ENCODE results near the gene CTNNBIP1.
A peak's percentile ranks its signal among the peaks of the same experiment; 100 is the strongest.

The CTNNBIP1 gene, protein sequence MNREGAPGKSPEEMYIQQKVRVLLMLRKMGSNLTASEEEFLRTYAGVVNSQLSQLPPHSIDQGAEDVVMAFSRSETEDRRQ

DNA sequence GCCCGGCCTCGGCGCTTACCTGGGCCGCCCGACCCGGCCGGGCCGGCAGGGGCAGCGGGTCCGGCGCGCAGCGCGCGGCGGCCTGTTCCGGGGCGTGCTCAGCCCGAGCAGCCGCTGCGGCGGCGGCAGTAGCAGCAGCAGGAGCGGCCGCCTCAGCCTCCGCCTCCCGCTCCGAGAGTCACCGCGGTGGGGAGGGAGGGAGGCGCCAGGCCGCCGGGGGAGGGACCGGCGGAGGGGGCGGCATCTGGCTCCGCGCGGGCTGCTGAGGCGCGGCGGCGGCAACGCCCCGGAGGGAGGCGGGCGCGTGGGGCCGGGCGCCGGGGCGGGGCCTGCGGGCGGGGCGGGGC, at the start of gene CTNNBIP1:
Gene CTNNBIP1, minus strand, starts transcription at position 194 of the 347 bp plus-strand sequence. CDS start 38,205 bp downstream, outside the sequence.
- no peaks in the 10 kb centered on the region for H3K36me3 ChIP-seq (ENCODE audit: control insufficient read depth in 2 of 2, insufficient read depth in 2 of 2, low read length in 2 of 2)
- peak within 1 kb of the TSS; percentile 92 to 98 for H3K27ac ChIP-seq (ENCODE audit: low read depth in 2 of 2, low read length in 2 of 2)
- H3K4me1 ChIP-seq (ENCODE audit: control insufficient read depth in 2 of 2, insufficient read depth in 2 of 2, low read length in 2 of 2) = peaks cover 21 to 26% of the 10 kb centered on the region in 2 donors
- H3K4me3 ChIP-seq (ENCODE audit: low read length in 2 of 2) = peak within 1 kb of the TSS; percentile 87 to 88
- H3K27me3 ChIP-seq (ENCODE audit: control insufficient read depth in 2 of 2, insufficient read depth in 2 of 2, low read length in 2 of 2) = no peaks in the 10 kb centered on the region
- H3K9me3 ChIP-seq (ENCODE audit: control insufficient read depth in 2 of 2, low read length in 2 of 2) = no peaks in the 10 kb centered on the region
- peak within 1 kb of the TSS; percentile 90 to 94 for H3K9ac ChIP-seq (ENCODE audit: low read depth in 1 of 2, low read length in 2 of 2)

DNA sequence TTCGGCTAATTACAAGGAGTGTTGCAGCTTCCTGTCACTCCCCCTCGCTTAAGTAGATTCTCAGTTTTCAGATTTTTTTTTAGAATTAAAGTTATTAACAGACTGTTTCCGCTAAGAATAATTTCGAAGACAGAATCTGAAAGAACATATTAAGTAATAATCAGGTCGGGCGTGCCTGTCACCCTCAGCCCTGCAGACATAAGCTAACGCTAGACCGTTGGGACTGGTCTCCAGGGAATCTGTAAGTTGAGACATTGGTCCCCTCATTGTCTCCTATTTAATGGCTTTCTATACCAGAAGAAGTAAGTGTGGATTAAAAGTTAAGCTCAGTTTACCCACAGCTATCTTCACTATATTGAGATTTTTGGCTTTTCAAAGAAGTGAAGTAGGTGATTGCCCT, 47.7 kb upstream of the CTNNBIP1 start:
- H3K9me3 ChIP-seq (ENCODE audit: control insufficient read depth in 2 of 2, low read length in 2 of 2) = no peaks in the 10 kb centered on the region
- no peak overlapping the region for H3K4me3 ChIP-seq (ENCODE audit: low read length in 2 of 2)
- no peak overlapping the region for H3K27ac ChIP-seq (ENCODE audit: low read depth in 2 of 2, low read length in 2 of 2)
- H3K4me1 ChIP-seq (ENCODE audit: control insufficient read depth in 2 of 2, insufficient read depth in 2 of 2, low read length in 2 of 2) = no peaks in the 10 kb centered on the region
- H3K36me3 ChIP-seq (ENCODE audit: control insufficient read depth in 2 of 2, insufficient read depth in 2 of 2, low read length in 2 of 2) = peaks cover 0 to 5% of the 10 kb centered on the region in 2 donors
- H3K9ac ChIP-seq (ENCODE audit: low read depth in 1 of 2, low read length in 2 of 2) = no peak overlapping the region
- H3K27me3 ChIP-seq (ENCODE audit: control insufficient read depth in 2 of 2, insufficient read depth in 2 of 2, low read length in 2 of 2) = no peaks in the 10 kb centered on the region

DNA sequence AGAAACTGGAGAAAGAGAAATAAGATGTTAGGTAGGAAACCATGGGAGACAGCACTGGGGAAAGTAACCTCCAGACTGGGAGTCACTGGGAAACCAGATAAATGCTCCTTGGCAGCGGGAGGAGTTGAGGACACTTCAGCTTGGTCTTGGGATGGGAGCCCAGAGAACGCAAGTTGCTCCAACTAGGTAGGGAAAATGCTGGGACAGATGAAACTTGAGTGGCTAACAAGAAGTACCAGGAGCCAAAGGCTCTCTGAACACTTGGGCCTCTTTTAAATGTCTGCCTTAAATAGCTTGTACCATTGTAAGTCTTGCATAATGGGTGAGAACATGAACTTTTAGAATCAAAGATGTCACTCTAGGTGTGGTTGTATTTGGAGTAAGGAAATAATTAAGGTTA, 36.2 kb upstream of the CTNNBIP1 start:
- H3K4me3 ChIP-seq (ENCODE audit: low read length in 2 of 2) = no peak overlapping the region
- no peak overlapping the region for H3K9ac ChIP-seq (ENCODE audit: low read depth in 1 of 2, low read length in 2 of 2)
- H3K27ac ChIP-seq (ENCODE audit: low read depth in 2 of 2, low read length in 2 of 2) = no peak overlapping the region
- peaks cover 6 to 11% of the 10 kb centered on the region in 2 donors for H3K4me1 ChIP-seq (ENCODE audit: control insufficient read depth in 2 of 2, insufficient read depth in 2 of 2, low read length in 2 of 2)
- no peaks in the 10 kb centered on the region for H3K27me3 ChIP-seq (ENCODE audit: control insufficient read depth in 2 of 2, insufficient read depth in 2 of 2, low read length in 2 of 2)
- H3K9me3 ChIP-seq (ENCODE audit: control insufficient read depth in 2 of 2, low read length in 2 of 2) = no peaks in the 10 kb centered on the region
- peaks cover 3 to 6% of the 10 kb centered on the region in 2 donors for H3K36me3 ChIP-seq (ENCODE audit: control insufficient read depth in 2 of 2, insufficient read depth in 2 of 2, low read length in 2 of 2)

DNA sequence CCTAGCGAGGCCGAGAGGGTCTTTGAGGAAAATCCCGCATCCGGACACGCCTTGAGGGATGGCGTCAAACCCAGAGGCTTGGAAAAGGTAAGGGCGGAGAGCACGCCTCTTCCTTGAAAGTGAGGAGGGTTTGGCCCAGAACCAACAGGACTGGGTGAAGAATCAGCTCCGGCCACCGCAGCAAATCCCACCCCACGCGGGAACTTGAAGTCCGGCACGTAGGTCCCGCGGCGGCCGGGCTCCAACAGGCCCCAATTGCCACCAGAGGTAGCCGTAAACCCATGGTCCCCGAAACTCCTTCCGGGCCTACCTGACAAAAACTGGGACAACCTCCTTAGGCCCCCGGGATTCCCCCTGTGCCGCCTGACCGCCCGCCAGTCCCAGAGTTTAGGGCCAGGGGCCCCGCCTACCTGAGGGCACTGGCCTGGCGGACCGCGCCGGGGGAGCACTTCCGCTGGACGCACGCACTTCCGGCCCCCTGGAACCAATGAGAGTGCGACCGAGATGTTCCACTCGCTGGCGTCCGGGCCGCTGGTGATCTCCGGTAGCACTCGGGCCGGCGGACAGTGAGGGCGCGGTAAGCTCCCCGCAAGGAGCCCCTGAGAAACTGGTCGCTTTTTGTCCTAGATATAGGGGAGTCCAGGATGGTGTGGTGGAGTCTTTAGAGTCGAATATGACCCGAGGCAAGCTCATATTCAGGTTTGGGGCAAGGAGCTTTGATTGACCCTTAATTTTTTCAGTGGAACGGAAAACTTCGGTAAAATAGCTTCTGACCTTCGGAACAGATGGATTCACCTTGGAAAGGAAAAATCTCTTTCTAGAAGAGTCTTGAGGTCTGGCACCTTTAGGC, 33.1 kb upstream of the CTNNBIP1 start, which contains the start of the genes LZIC and NMNAT1:
Gene LZIC, minus strand, starts transcription at position 453 of the 850 bp plus-strand sequence. CDS start 6,772 bp downstream, outside the sequence.
Gene NMNAT1, plus strand, starts transcription at position 537 of the 850 bp plus-strand sequence. CDS start 28,599 bp downstream, outside the sequence.
- Histone ChIP-seq H3K27ac (ENCODE audit: low read depth in 2 of 2, low read length in 2 of 2) (peak within 1 kb of the TSS; percentile 91 to 97), H3K27me3 (ENCODE audit: control insufficient read depth in 2 of 2, insufficient read depth in 2 of 2, low read length in 2 of 2) (no peaks in the 10 kb centered on the region), H3K4me3 (ENCODE audit: low read length in 2 of 2) (peak within 1 kb of the TSS; percentile 73 to 97), H3K4me1 (ENCODE audit: control insufficient read depth in 2 of 2, insufficient read depth in 2 of 2, low read length in 2 of 2) (peaks cover 6 to 9% of the 10 kb centered on the region in 2 donors), H3K9ac (ENCODE audit: low read depth in 1 of 2, low read length in 2 of 2) (peak within 1 kb of the TSS; percentile 80 to 96), H3K36me3 (ENCODE audit: control insufficient read depth in 2 of 2, insufficient read depth in 2 of 2, low read length in 2 of 2) (peaks cover 3 to 12% of the 10 kb centered on the region in 2 donors), H3K9me3 (ENCODE audit: control insufficient read depth in 2 of 2, low read length in 2 of 2) (no peaks in the 10 kb centered on the region)

DNA sequence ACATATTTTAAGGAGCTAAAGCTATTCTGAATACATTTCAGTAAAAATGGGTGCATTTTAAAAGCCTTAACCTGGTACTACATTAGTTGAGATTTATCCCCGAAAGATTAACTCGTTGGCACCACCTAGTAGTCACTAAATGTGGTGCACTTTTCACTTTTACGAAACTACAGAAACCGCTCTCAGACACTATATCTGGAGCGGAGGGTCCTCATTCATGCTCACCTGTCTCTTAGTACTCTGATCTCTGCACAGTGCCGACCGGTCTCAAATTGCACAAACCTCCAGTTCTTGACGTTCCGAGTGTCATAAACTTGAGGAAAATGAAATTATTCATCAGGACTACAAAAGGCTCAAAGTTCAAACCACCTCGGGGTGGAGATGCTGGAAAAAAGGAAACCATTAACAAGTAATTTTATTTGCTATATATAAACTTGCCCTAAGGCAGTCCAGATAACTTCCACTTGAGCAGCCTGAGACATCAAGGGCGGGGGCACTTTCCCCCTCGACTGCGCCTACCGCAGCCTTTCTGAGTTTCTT, 32.4 kb upstream of the CTNNBIP1 start:
- Histone ChIP-seq H3K27me3 (ENCODE audit: control insufficient read depth in 2 of 2, insufficient read depth in 2 of 2, low read length in 2 of 2) (no peaks in the 10 kb centered on the region), H3K9ac (ENCODE audit: low read depth in 1 of 2, low read length in 2 of 2) (peak overlapping the region; percentile 80 to 96), H3K4me3 (ENCODE audit: low read length in 2 of 2) (peak overlapping the region; percentile 73 to 97), H3K27ac (ENCODE audit: low read depth in 2 of 2, low read length in 2 of 2) (peak overlapping the region; percentile 91 to 97), H3K36me3 (ENCODE audit: control insufficient read depth in 2 of 2, insufficient read depth in 2 of 2, low read length in 2 of 2) (peaks cover under 1 to 9% of the 10 kb centered on the region in 2 donors), H3K4me1 (ENCODE audit: control insufficient read depth in 2 of 2, insufficient read depth in 2 of 2, low read length in 2 of 2) (peaks cover 6 to 9% of the 10 kb centered on the region in 2 donors), H3K9me3 (ENCODE audit: control insufficient read depth in 2 of 2, low read length in 2 of 2) (no peaks in the 10 kb centered on the region)

DNA sequence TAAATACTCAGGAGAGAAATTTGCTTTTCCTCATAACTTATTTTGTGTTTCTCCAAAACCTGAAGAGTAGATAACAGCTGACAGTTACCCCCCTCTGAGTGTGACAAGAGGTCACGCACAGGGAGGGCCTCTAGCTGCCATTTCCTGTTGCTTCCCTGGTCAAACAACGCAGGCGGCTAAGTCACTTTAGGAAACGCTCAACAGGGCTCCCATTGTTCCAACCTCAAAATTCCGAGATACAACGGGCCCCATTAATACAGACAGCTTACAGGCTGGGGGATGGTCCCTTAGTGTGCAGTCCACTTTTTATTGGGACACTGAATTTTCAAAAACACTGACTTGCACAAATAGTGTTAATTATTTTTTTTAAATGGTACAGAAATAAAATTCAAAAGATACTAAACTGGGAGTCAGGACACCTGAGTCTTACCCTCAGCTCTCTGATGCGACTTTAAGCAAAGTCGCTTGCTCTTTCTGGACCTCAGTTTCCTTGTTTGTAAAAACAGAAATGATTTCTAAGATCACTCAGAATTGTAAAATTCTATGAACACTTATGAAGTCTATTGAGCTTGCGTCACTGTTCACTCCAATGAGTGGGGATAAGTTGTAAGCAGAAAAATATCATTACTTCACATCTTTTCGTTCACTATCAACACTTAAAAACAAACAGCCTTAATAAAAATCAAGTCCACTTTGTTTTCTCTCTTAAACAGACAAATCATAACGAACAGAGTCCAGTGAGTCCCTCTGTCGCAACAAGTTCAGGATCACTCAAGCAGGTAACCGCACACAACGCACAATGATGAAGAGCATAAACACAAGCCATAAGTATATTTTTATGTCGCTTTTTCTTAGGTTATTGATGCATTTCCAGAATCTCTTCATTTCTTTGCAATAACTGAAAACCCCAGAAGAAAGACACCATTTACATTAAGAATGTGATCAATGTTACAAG, 19.6 kb upstream of the CTNNBIP1 start:
- H3K36me3 ChIP-seq (ENCODE audit: control insufficient read depth in 2 of 2, insufficient read depth in 2 of 2, low read length in 2 of 2) = peaks cover 7 to 22% of the 10 kb centered on the region in 2 donors
- H3K9ac ChIP-seq (ENCODE audit: low read depth in 1 of 2, low read length in 2 of 2) = no peak overlapping the region
- H3K27me3 ChIP-seq (ENCODE audit: control insufficient read depth in 2 of 2, insufficient read depth in 2 of 2, low read length in 2 of 2) = no peaks in the 10 kb centered on the region
- H3K27ac ChIP-seq (ENCODE audit: low read depth in 2 of 2, low read length in 2 of 2) = no peak overlapping the region
- H3K4me1 ChIP-seq (ENCODE audit: control insufficient read depth in 2 of 2, insufficient read depth in 2 of 2, low read length in 2 of 2) = no peaks in the 10 kb centered on the region
- no peaks in the 10 kb centered on the region for H3K9me3 ChIP-seq (ENCODE audit: control insufficient read depth in 2 of 2, low read length in 2 of 2)
- H3K4me3 ChIP-seq (ENCODE audit: low read length in 2 of 2) = no peak overlapping the region

DNA sequence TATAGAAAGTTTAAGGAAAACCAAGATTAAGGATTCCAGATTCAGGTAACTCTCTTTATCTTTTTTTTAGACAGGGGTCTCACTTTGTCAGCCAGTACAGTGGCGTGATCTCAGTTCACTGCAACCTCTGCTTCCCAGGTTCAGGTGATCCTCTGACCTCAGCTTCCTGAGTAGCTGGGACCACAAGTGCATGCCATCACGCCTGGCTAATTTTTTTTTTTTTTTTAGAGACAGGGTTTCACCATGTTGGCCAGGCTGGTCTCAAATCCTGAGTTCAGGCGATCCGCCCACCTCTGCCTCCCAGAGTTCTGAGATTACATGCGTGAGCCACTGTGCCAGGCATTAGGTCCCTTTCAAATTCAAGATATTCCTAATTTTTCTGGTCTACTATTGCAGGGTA, 17.2 kb upstream of the CTNNBIP1 start:
- H3K27ac ChIP-seq (ENCODE audit: low read depth in 2 of 2, low read length in 2 of 2) = no peak overlapping the region

DNA sequence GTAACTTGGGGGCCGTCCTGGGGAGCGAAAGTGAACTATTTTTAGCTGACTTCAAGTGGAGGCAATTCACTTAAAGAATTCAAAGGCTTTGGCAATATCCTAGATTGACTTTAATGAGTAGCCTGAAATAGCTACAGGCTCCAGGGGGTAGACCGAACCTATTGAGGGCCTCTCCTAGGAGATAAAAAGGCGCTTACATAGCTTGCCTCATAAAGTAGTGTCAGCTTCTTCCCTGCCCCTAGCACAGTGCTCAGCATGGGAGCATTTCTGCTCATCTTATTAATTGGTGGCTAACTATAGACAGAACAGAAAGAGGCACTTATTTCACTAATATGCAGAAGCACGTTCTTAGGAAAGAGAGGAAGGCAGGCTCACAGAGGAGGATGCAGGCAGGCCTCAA, 12.3 kb upstream of the CTNNBIP1 start:
- Histone ChIP-seq H3K27ac (ENCODE audit: low read depth in 2 of 2, low read length in 2 of 2) (no peak overlapping the region), H3K36me3 (ENCODE audit: control insufficient read depth in 2 of 2, insufficient read depth in 2 of 2, low read length in 2 of 2) (no peaks in the 10 kb centered on the region), H3K9ac (ENCODE audit: low read depth in 1 of 2, low read length in 2 of 2) (no peak overlapping the region), H3K9me3 (ENCODE audit: control insufficient read depth in 2 of 2, low read length in 2 of 2) (no peaks in the 10 kb centered on the region), H3K4me3 (ENCODE audit: low read length in 2 of 2) (no peak overlapping the region), H3K27me3 (ENCODE audit: control insufficient read depth in 2 of 2, insufficient read depth in 2 of 2, low read length in 2 of 2) (no peaks in the 10 kb centered on the region), H3K4me1 (ENCODE audit: control insufficient read depth in 2 of 2, insufficient read depth in 2 of 2, low read length in 2 of 2) (no peaks in the 10 kb centered on the region)

More for the DNA sequence above, 17.2 kb upstream of the CTNNBIP1 start:
- no peaks in the 10 kb centered on the region for H3K9me3 ChIP-seq (ENCODE audit: control insufficient read depth in 2 of 2, low read length in 2 of 2)
- peaks cover 7 to 14% of the 10 kb centered on the region in 2 donors for H3K36me3 ChIP-seq (ENCODE audit: control insufficient read depth in 2 of 2, insufficient read depth in 2 of 2, low read length in 2 of 2)
- H3K9ac ChIP-seq (ENCODE audit: low read depth in 1 of 2, low read length in 2 of 2) = no peak overlapping the region
- H3K4me3 ChIP-seq (ENCODE audit: low read length in 2 of 2) = no peak overlapping the region
- no peaks in the 10 kb centered on the region for H3K27me3 ChIP-seq (ENCODE audit: control insufficient read depth in 2 of 2, insufficient read depth in 2 of 2, low read length in 2 of 2)
- H3K4me1 ChIP-seq (ENCODE audit: control insufficient read depth in 2 of 2, insufficient read depth in 2 of 2, low read length in 2 of 2) = no peaks in the 10 kb centered on the region

DNA sequence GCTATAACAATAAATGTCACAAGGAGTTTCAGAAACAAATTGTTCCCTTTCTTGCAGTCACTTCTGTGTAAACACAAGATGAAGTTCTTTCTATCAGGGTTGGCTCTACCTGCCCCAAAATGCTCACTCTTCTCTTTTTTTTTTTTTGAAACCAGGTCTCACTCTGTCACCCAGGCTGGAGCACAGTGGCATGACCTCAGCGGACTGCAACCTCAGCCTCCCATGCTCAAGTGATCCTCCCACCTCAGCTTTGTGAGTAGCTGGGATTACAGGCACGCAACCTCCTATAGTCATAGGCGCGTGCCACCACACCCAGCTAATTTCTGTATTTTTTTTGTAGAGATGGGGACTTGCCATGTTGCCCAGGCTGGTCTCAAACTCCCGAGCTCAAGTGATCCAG, 10.5 kb upstream of the CTNNBIP1 start:
- H3K27me3 ChIP-seq (ENCODE audit: control insufficient read depth in 2 of 2, insufficient read depth in 2 of 2, low read length in 2 of 2) = no peaks in the 10 kb centered on the region
- no peaks in the 10 kb centered on the region for H3K4me1 ChIP-seq (ENCODE audit: control insufficient read depth in 2 of 2, insufficient read depth in 2 of 2, low read length in 2 of 2)
- no peak overlapping the region for H3K4me3 ChIP-seq (ENCODE audit: low read length in 2 of 2)
- no peak overlapping the region for H3K9ac ChIP-seq (ENCODE audit: low read depth in 1 of 2, low read length in 2 of 2)
- no peaks in the 10 kb centered on the region for H3K9me3 ChIP-seq (ENCODE audit: control insufficient read depth in 2 of 2, low read length in 2 of 2)
- no peak overlapping the region for H3K27ac ChIP-seq (ENCODE audit: low read depth in 2 of 2, low read length in 2 of 2)
- H3K36me3 ChIP-seq (ENCODE audit: control insufficient read depth in 2 of 2, insufficient read depth in 2 of 2, low read length in 2 of 2) = no peaks in the 10 kb centered on the region
